GM12878 (cell line): ENCODE measurements around the gene TSPAN15. TPM values are rescaled to one million over a fixed set of nuclear protein-coding genes. Genes with fewer than 3 reads are reported as not detected.

Source experiments
- ATAC-seq: fragments of 200-7000 bp; cut with Tn5 transposase; 3 replicates; pipeline ENCODE4 v1.9.1; 2020; ENCODE audit warnings: mild to moderate bottlenecking, moderate library complexity
- BruUV-seq: library from RNA; stranded (reverse); fragments of 400-500 nt; replicated peaks from 2 replicates; lab custom pipeline; 2021; lab: Mats Ljungman, UMichigan
- CTCF ChIA-PET: fragments of 300-600 bp; sonication (Branson Sonifier 250); formaldehyde crosslinking; extraction: SDS; loops from one replicate; lab custom pipeline; 2021; ENCODE audit warnings: inconsistent platforms; lab: Yijun Ruan, JAX
- POLR2A ChIA-PET: fragments of 350-600 bp; formaldehyde crosslinking; extraction: SDS; loops from one replicate; lab custom pipeline; 2021; ENCODE audit warnings: inconsistent platforms; lab: Charles Lee
- RAD21 ChIA-PET: fragments of 300-600 bp; sonication (Branson Sonifier 250); formaldehyde crosslinking; loops from one replicate; lab custom pipeline; 2023; ENCODE audit warnings: antibody characterized with exemption; ENCODE audit not compliant: unreplicated experiment; lab: Charles Lee
- SMC1A ChIA-PET: fragments of 300-600 bp; sonication (Branson Sonifier 250); formaldehyde crosslinking; loops from one replicate; lab custom pipeline; 2023; ENCODE audit not compliant: unreplicated experiment, uncharacterized antibody; lab: Charles Lee
- DNase-seq: peaks from one replicate; pipeline ENCODE4 v3.0.0-alpha.2; 2011; ENCODE audit warnings: low read depth, low spot score
- FAIRE-seq: peaks from 3 replicates; lab custom pipeline; 2011; peaks lifted over from hg19 to GRCh38; lab: Jason Lieb, UNC
- H2AFZ ChIP-seq: 2 replicates; pipeline ENCODE4 v1.6.0; 2011; ENCODE audit warnings: low read depth, low read length, control low read depth; ENCODE audit not compliant: control insufficient read depth
- H3K27ac ChIP-seq: 2 replicates; pipeline ENCODE4 v1.5.1; 2011; ENCODE audit warnings: control low read depth; ENCODE audit not compliant: control insufficient read depth, insufficient read depth
- H3K27me3 ChIP-seq, 2 experiments: replicated peaks in 1 of 2; 2 replicates each; pipeline versions ENCODE4 v1.6.0 to v1.6.1; 2011; ENCODE audit warnings: low read length in 1 of 2; ENCODE audit not compliant: control insufficient read depth in 2 of 2, insufficient read depth in 2 of 2
- H3K36me3 ChIP-seq, 2 experiments: 2 replicates each; pipeline ENCODE4 v1.5.1; 2011; ENCODE audit warnings: low read length in 1 of 2; ENCODE audit not compliant: control insufficient read depth in 2 of 2, insufficient read depth in 2 of 2
- H3K4me1 ChIP-seq: 2 replicates; pipeline ENCODE4 v1.6.1; 2011; ENCODE audit warnings: mild to moderate bottlenecking, low read length, moderate library complexity, mixed read lengths; ENCODE audit not compliant: control insufficient read depth, insufficient read depth
- H3K4me2 ChIP-seq: 2 replicates; pipeline ENCODE4 v1.6.0; 2011; ENCODE audit warnings: control low read depth; ENCODE audit not compliant: control insufficient read depth, insufficient read depth
- H3K4me3 ChIP-seq: fragments of 200-600 bp; sonication (generic); 2 replicates; pipeline ENCODE4 v1.5.1; 2016
- H3K79me2 ChIP-seq: 2 replicates; pipeline ENCODE4 v1.6.0; 2011; ENCODE audit warnings: low read length; ENCODE audit not compliant: control insufficient read depth, insufficient read depth
- H3K9ac ChIP-seq: 2 replicates; pipeline ENCODE4 v1.8.0; 2011; ENCODE audit warnings: low read length, control low read depth, mixed read lengths; ENCODE audit not compliant: control insufficient read depth, insufficient read depth
- H3K9me3 ChIP-seq: replicated peaks from 3 replicates; pipeline ENCODE4 v1.5.1; 2011; ENCODE audit warnings: mild to moderate bottlenecking, low read length; ENCODE audit not compliant: control insufficient read depth, insufficient read depth
- H4K20me1 ChIP-seq: 2 replicates; pipeline ENCODE4 v1.6.0; 2011; ENCODE audit not compliant: control insufficient read depth, insufficient read depth
- ATF3 ChIP-seq: IDR thresholded peaks from 2 replicates; pipeline ENCODE4 v1.6.1; 2011; ENCODE audit warnings: low read depth, mild to moderate bottlenecking, low read length, moderate library complexity, borderline replicate concordance; ENCODE audit errors: extremely low read depth
- CBX3 ChIP-seq: fragments of 200-600 bp; sonication (generic); IDR thresholded peaks from 2 replicates; pipeline ENCODE4 v1.6.1; 2016; ENCODE audit warnings: low read depth, borderline replicate concordance
- ESRRA ChIP-seq: IDR thresholded peaks from 2 replicates; pipeline ENCODE4 v1.6.1; 2012; ENCODE audit warnings: mild to moderate bottlenecking, low read length, improper control_type of control experiment
- POLR2A ChIP-seq: IDR thresholded peaks from 2 replicates; pipeline ENCODE4 v1.6.1; 2011; ENCODE audit warnings: low read depth, mild to moderate bottlenecking, low read length
- RFX5 ChIP-seq: IDR thresholded peaks from 2 replicates; pipeline ENCODE4 v1.6.1; 2011; ENCODE audit warnings: low read depth, low read length, improper control_type of control experiment
- SREBF1 ChIP-seq: IDR thresholded peaks from 2 replicates; pipeline ENCODE4 v1.6.1; 2012; ENCODE audit warnings: mild to moderate bottlenecking, low read length
- TBL1XR1 ChIP-seq: IDR thresholded peaks from 2 replicates; pipeline ENCODE4 v1.6.1; 2012; ENCODE audit warnings: low read depth, low read length, improper control_type of control experiment
- ZNF24 ChIP-seq: fragments of 450-650 bp; IDR thresholded peaks from 2 replicates; pipeline ENCODE4 v1.6.1; 2017; ENCODE audit warnings: antibody characterized with exemption, mild to moderate bottlenecking
- WGBS: methylation state at CpG from one replicate; pipeline ENCODE4 v1.1.6; 2016; ENCODE audit warnings: low lambda C conversion rate; ENCODE audit not compliant: insufficient replicate concordance, insufficient coverage; ENCODE audit errors: missing lambda C conversion rate; 5-methylcytosine and 5-hydroxymethylcytosine counted together
- in situ Hi-C: fragments of 300-500 bp; cut with MboI; formaldehyde crosslinking; loops from 9 replicates; pipeline ENCODE4 v1.14.3; 2018; ENCODE audit warnings: mixed read lengths
- intact Hi-C: fragments of 100-400 bp; cut with micrococcal nuclease; formaldehyde crosslinking; loops from one replicate; pipeline ENCODE4 v1.14.2; 2022; ENCODE audit not compliant: unreplicated experiment
- polyA plus RNA-seq, 11 experiments: library from polyadenylated mRNA; depleted of rRNA in 4 of 11; unstranded in 6 of 11; stranded (reverse) in 5 of 11; fragments of >200 nt; fragmentation: Nextera tagmentation in 4 of 11; fragmentation: Illumina TruSeq in 1 of 11; extraction: Ambion mirVana in 4 of 11; extraction: Trizol in 1 of 11; gene quantifications; 1 replicate in 1 of 11; 2 replicates in 10 of 11; pipeline versions ENCODE4 v1.2.1 to v1.2.3, GENCODE V29; 2011 to 2016; ENCODE audit warnings: inconsistent platforms in 2 of 11, missing spikeins in 2 of 11, low read depth in 1 of 11
- total RNA-seq, 4 experiments: library from RNA; depleted of rRNA in 3 of 4; stranded (reverse); fragments of >200 nt in 3 of 4; fragmentation: Illumina TruSeq in 1 of 4; extraction: Trizol in 1 of 4; gene quantifications; 2 replicates each; pipeline versions ENCODE4 v1.2.1 to v1.2.3, GENCODE V29; 2013 to 2021

TSPAN15 gene
- total and polyA plus RNA-seq, 10 of the 15 experiments (the other 5 are each of a cell fraction or from before 2014, with no cell fraction given), result 1.3 to 8.5 (median 2.4) TPM; not detected in 2

- Histone ChIP-seq H2AFZ (no peak overlapping the region), H3K27me3 (no peaks in the 10 kb centered on the region; a peak in 2 of 4 replicates), H3K36me3 (no peaks in the 10 kb centered on the region), H3K9ac (no peak overlapping the region), H3K79me2 (no peaks in the 10 kb centered on the region), H3K4me1 (no peaks in the 10 kb centered on the region), H3K9me3 (no peaks in the 10 kb centered on the region; the same call in 2 of the 3 replicates), H3K27ac (no peak overlapping the region), H4K20me1 (no peaks in the 10 kb centered on the region), H3K4me3 (no peak overlapping the region), H3K4me2 (no peak overlapping the region)
- ChIA-PET SMC1A (interaction anchor here (1.7 kb wide), 1 partner anchor 28 kb away, joined by 4 read pairs; no protein-coding TSS in a partner anchor), CTCF (interaction anchor here (1.0 kb wide), 1 partner anchor 29 kb away, joined by 3 read pairs; no protein-coding TSS in a partner anchor), RAD21 (no interaction called here), POLR2A (interaction anchor here (1.0 kb wide), 1 partner anchor 15 kb away, joined by 3 read pairs; the partner anchor contains the start of gene TSPAN15)
- DNase-seq, result no peak
- intact Hi-C loops (no loop called here), in situ Hi-C loops (no loop called here)
- no TSS peak for BruUV-seq
- FAIRE-seq, result no peak
- WGBS, result 45% methylated on average over 14 of the region's 14 CpGs
- ATAC-seq, result no peak
- TF ChIP-seq RFX5 (no peak), CBX3 (no peak), ESRRA (no peak), POLR2A (no peak)
These were observed 15.2 kb upstream of the TSPAN15 start for GRCh38 chr10:69435966-69436520.

- H3K9ac ChIP-seq, result no peak overlapping the region
- RAD21 ChIA-PET, result no interaction called here
- SMC1A ChIA-PET, result no interaction called here
- H3K9me3 ChIP-seq, result no peaks in the 10 kb centered on the region; the same call in 2 of the 3 replicates
- POLR2A ChIA-PET, result interaction anchor here (0.6 kb wide), 1 partner anchor 70 kb away, joined by 3 read pairs; no protein-coding TSS in a partner anchor
- CTCF ChIA-PET, result interaction anchor here (1.0 kb wide), 1 partner anchor 13 kb away, joined by 3 read pairs; the partner anchor contains the start of gene TSPAN15
- no peaks in the 10 kb centered on the region for H3K79me2 ChIP-seq
- H3K4me3 ChIP-seq, result no peak overlapping the region
- no peaks in the 10 kb centered on the region for H3K36me3 ChIP-seq
- in situ Hi-C loops, result no loop called here
- no peaks in the 10 kb centered on the region for H3K4me1 ChIP-seq
- intact Hi-C loops, result no loop called here
- TF ChIP-seq ZNF24, result no peak
- no peak for TF ChIP-seq SREBF1
- TF ChIP-seq ATF3, result no peak
- no peak for TF ChIP-seq TBL1XR1
- WGBS, result 4% methylated on average over 13 of the region's 13 CpGs
- no peak overlapping the region for H3K27ac ChIP-seq
- no peak overlapping the region for H2AFZ ChIP-seq
- DNase-seq (no peak), FAIRE-seq (no peak), ATAC-seq (no peak)
- no TSS peak for BruUV-seq
- H4K20me1 ChIP-seq, result no peaks in the 10 kb centered on the region
- H3K27me3 ChIP-seq, result no peaks in the 10 kb centered on the region; a peak in 2 of 4 replicates
- H3K4me2 ChIP-seq, result no peak overlapping the region
These were observed 13.7 kb upstream of the TSPAN15 start for GRCh38 chr10:69437321-69438259.
